ENCODE data around the gene ADAMTS18. TPM values are rescaled to one million over a fixed set of nuclear protein-coding genes. Genes with fewer than 3 reads are reported as not detected.

Gene ADAMTS18
- total and polyA plus RNA-seq, 2 of the 8 experiments (the other 6 are each of a cell fraction or from before 2014, with no cell fraction given), result 0.05 to 0.19 TPM

GRCh38 chr16:77310877-77311276 lies 124.0 kb downstream of the ADAMTS18 start (continued):
- TF ChIP-seq EP300 (IDR thresholded peaks at IDR 0.05; ENCODE audit: borderline replicate concordance in 1 of 2, low read depth in 2 of 2, low read length in 2 of 2) (no peak), TBP (IDR thresholded peaks at IDR 0.05; ENCODE audit: low read depth, low read length) (no peak), CREB1 (IDR thresholded peaks at IDR 0.05) (no peak)

Measured in H1 (cell line).